GM12878 (cell line): ENCODE measurements around the gene SLC26A11. TPM values are rescaled to one million over a fixed set of nuclear protein-coding genes. Genes with fewer than 3 reads are reported as not detected.

ENCODE experiments used
- ATAC-seq: fragments of 200-7000 bp; cut with Tn5 transposase; 3 replicates; pipeline ENCODE4 v1.9.1; 2020; ENCODE audit warnings: mild to moderate bottlenecking, moderate library complexity
- BruUV-seq: library from RNA; stranded (reverse); fragments of 400-500 nt; replicated peaks from 2 replicates; lab custom pipeline; 2021; lab: Mats Ljungman, UMichigan
- CTCF ChIA-PET: fragments of 300-600 bp; sonication (Branson Sonifier 250); formaldehyde crosslinking; extraction: SDS; loops from one replicate; lab custom pipeline; 2021; ENCODE audit warnings: inconsistent platforms; lab: Yijun Ruan, JAX
- POLR2A ChIA-PET: fragments of 350-600 bp; formaldehyde crosslinking; extraction: SDS; loops from one replicate; lab custom pipeline; 2021; ENCODE audit warnings: inconsistent platforms; lab: Charles Lee
- RAD21 ChIA-PET: fragments of 300-600 bp; sonication (Branson Sonifier 250); formaldehyde crosslinking; loops from one replicate; lab custom pipeline; 2023; ENCODE audit warnings: antibody characterized with exemption; ENCODE audit not compliant: unreplicated experiment; lab: Charles Lee
- SMC1A ChIA-PET: fragments of 300-600 bp; sonication (Branson Sonifier 250); formaldehyde crosslinking; loops from one replicate; lab custom pipeline; 2023; ENCODE audit not compliant: unreplicated experiment, uncharacterized antibody; lab: Charles Lee
- DNase-seq: peaks from one replicate; pipeline ENCODE4 v3.0.0-alpha.2; 2011; ENCODE audit warnings: low read depth, low spot score
- FAIRE-seq: peaks from 3 replicates; lab custom pipeline; 2011; peaks lifted over from hg19 to GRCh38; lab: Jason Lieb, UNC
- H2AFZ ChIP-seq: 2 replicates; pipeline ENCODE4 v1.6.0; 2011; ENCODE audit warnings: low read depth, low read length, control low read depth; ENCODE audit not compliant: control insufficient read depth
- H3K27ac ChIP-seq: 2 replicates; pipeline ENCODE4 v1.5.1; 2011; ENCODE audit warnings: control low read depth; ENCODE audit not compliant: control insufficient read depth, insufficient read depth
- H3K27me3 ChIP-seq, 2 experiments: replicated peaks in 1 of 2; 2 replicates each; pipeline versions ENCODE4 v1.6.0 to v1.6.1; 2011; ENCODE audit warnings: low read length in 1 of 2; ENCODE audit not compliant: control insufficient read depth in 2 of 2, insufficient read depth in 2 of 2
- H3K36me3 ChIP-seq, 2 experiments: 2 replicates each; pipeline ENCODE4 v1.5.1; 2011; ENCODE audit warnings: low read length in 1 of 2; ENCODE audit not compliant: control insufficient read depth in 2 of 2, insufficient read depth in 2 of 2
- H3K4me1 ChIP-seq: 2 replicates; pipeline ENCODE4 v1.6.1; 2011; ENCODE audit warnings: mild to moderate bottlenecking, low read length, moderate library complexity, mixed read lengths; ENCODE audit not compliant: control insufficient read depth, insufficient read depth
- H3K4me2 ChIP-seq: 2 replicates; pipeline ENCODE4 v1.6.0; 2011; ENCODE audit warnings: control low read depth; ENCODE audit not compliant: control insufficient read depth, insufficient read depth
- H3K4me3 ChIP-seq: fragments of 200-600 bp; sonication (generic); 2 replicates; pipeline ENCODE4 v1.5.1; 2016
- H3K79me2 ChIP-seq: 2 replicates; pipeline ENCODE4 v1.6.0; 2011; ENCODE audit warnings: low read length; ENCODE audit not compliant: control insufficient read depth, insufficient read depth
- H3K9ac ChIP-seq: 2 replicates; pipeline ENCODE4 v1.8.0; 2011; ENCODE audit warnings: low read length, control low read depth, mixed read lengths; ENCODE audit not compliant: control insufficient read depth, insufficient read depth
- H3K9me3 ChIP-seq: replicated peaks from 3 replicates; pipeline ENCODE4 v1.5.1; 2011; ENCODE audit warnings: mild to moderate bottlenecking, low read length; ENCODE audit not compliant: control insufficient read depth, insufficient read depth
- H4K20me1 ChIP-seq: 2 replicates; pipeline ENCODE4 v1.6.0; 2011; ENCODE audit not compliant: control insufficient read depth, insufficient read depth
- CBX5 ChIP-seq: sonication (generic); IDR thresholded peaks from 2 replicates; pipeline ENCODE4 v1.6.1; 2016; ENCODE audit warnings: low read depth, moderate library complexity, mild to moderate bottlenecking, inconsistent platforms
- DPF2 ChIP-seq: fragments of 450-650 bp; IDR thresholded peaks from 2 replicates; pipeline ENCODE4 v1.6.1; 2017; ENCODE audit warnings: mild to moderate bottlenecking
- KLF5 ChIP-seq: fragments of 450-650 bp; IDR thresholded peaks from 2 replicates; pipeline ENCODE4 v1.6.1; 2014; ENCODE audit warnings: mild to moderate bottlenecking; ENCODE audit not compliant: partially characterized antibody
- NR2F1 ChIP-seq: fragments of 450-650 bp; conservative IDR thresholded peaks from 2 replicates; pipeline ENCODE4 v1.6.1; 2017; ENCODE audit warnings: mild to moderate bottlenecking
- PAX8 ChIP-seq: fragments of 450-650 bp; IDR thresholded peaks from 2 replicates; pipeline ENCODE4 v1.6.1; 2017; ENCODE audit warnings: mild to moderate bottlenecking, moderate library complexity
- TAF1 ChIP-seq: IDR thresholded peaks from 2 replicates; pipeline ENCODE4 v1.6.1; 2011; ENCODE audit warnings: mild to moderate bottlenecking, low read depth, low read length, borderline replicate concordance
- WRNIP1 ChIP-seq: IDR thresholded peaks from 2 replicates; pipeline ENCODE4 v1.6.1; 2011; ENCODE audit warnings: low read depth, low read length, improper control_type of control experiment, borderline replicate concordance
- ZZZ3 ChIP-seq: IDR thresholded peaks from 2 replicates; pipeline ENCODE4 v1.6.1; 2011; ENCODE audit warnings: low read depth; ENCODE audit not compliant: control insufficient read depth, insufficient read length
- WGBS: methylation state at CpG from one replicate; pipeline ENCODE4 v1.1.6; 2016; ENCODE audit warnings: low lambda C conversion rate; ENCODE audit not compliant: insufficient replicate concordance, insufficient coverage; ENCODE audit errors: missing lambda C conversion rate; 5-methylcytosine and 5-hydroxymethylcytosine counted together
- in situ Hi-C: fragments of 300-500 bp; cut with MboI; formaldehyde crosslinking; loops from 9 replicates; pipeline ENCODE4 v1.14.3; 2018; ENCODE audit warnings: mixed read lengths
- intact Hi-C: fragments of 100-400 bp; cut with micrococcal nuclease; formaldehyde crosslinking; loops from one replicate; pipeline ENCODE4 v1.14.2; 2022; ENCODE audit not compliant: unreplicated experiment
- polyA plus RNA-seq, 11 experiments: library from polyadenylated mRNA; depleted of rRNA in 4 of 11; unstranded in 6 of 11; stranded (reverse) in 5 of 11; fragments of >200 nt; fragmentation: Nextera tagmentation in 4 of 11; fragmentation: Illumina TruSeq in 1 of 11; extraction: Ambion mirVana in 4 of 11; extraction: Trizol in 1 of 11; gene quantifications; 1 replicate in 1 of 11; 2 replicates in 10 of 11; pipeline versions ENCODE4 v1.2.1 to v1.2.3, GENCODE V29; 2011 to 2016; ENCODE audit warnings: inconsistent platforms in 2 of 11, missing spikeins in 2 of 11, low read depth in 1 of 11
- total RNA-seq, 4 experiments: library from RNA; depleted of rRNA in 3 of 4; stranded (reverse); fragments of >200 nt in 3 of 4; fragmentation: Illumina TruSeq in 1 of 4; extraction: Trizol in 1 of 4; gene quantifications; 2 replicates each; pipeline versions ENCODE4 v1.2.1 to v1.2.3, GENCODE V29; 2013 to 2021
- TF ChIP-seq, protein P1 (sequence below): fragments of 450-650 bp; IDR thresholded peaks from 2 replicates; pipeline ENCODE4 v1.6.1; 2016; ENCODE audit warnings: mild to moderate bottlenecking
- TF ChIP-seq, protein P2 (sequence below): IDR thresholded peaks from 2 replicates; pipeline ENCODE4 v1.6.1; 2012; ENCODE audit warnings: mild to moderate bottlenecking, low read depth, low read length
- TF ChIP-seq, protein P3 (sequence below): fragments of 150-350 bp; IDR thresholded peaks from 2 replicates; pipeline ENCODE4 v1.6.1; 2016; ENCODE audit warnings: low read depth, low read length

SLC26A11 gene
- total and polyA plus RNA-seq, 10 of the 15 experiments (the other 5 are each of a cell fraction or from before 2014, with no cell fraction given): 0.05 to 4.1 (median 1.2) TPM; not detected in 1

DNA sequence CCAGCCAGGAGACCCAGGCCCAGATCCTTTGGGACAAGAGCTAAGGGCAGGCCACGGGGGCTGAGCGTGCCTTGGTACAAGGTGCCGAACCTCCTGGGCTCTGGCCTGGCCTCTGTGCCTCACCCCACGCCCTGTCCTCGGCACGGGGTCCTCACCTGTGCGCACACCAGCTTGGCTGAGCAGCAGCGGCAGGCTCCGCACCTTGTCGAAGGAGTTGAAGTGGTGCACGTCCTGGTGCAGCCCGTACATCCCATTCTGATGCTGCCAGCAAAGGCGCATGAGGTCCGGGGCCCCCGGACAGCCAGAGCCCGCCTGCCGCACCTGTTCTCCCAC is 5.4 kb upstream of the SLC26A11 start:
- in situ Hi-C loops (no loop called here), intact Hi-C loops (loop anchor here (5.0 kb wide), 1 partner anchor 37 kb away; no protein-coding TSS in a partner anchor)
- Histone ChIP-seq H3K36me3 (peaks cover 0 to 5% of the 10 kb centered on the region in 2 experiments), H4K20me1 (no peaks in the 10 kb centered on the region; the same call in 1 of the 2 replicates), H3K9me3 (no peaks in the 10 kb centered on the region), H3K4me1 (peaks cover 4% of the 10 kb centered on the region), H3K79me2 (peaks cover 4% of the 10 kb centered on the region), H3K4me2 (no peak overlapping the region), H3K27ac (no peak overlapping the region), H2AFZ (no peak overlapping the region), H3K4me3 (no peak overlapping the region), H3K27me3 (no peaks in the 10 kb centered on the region), H3K9ac (no peak overlapping the region)
- TF ChIP-seq WRNIP1: no peak
- TF ChIP-seq, protein P1, sequence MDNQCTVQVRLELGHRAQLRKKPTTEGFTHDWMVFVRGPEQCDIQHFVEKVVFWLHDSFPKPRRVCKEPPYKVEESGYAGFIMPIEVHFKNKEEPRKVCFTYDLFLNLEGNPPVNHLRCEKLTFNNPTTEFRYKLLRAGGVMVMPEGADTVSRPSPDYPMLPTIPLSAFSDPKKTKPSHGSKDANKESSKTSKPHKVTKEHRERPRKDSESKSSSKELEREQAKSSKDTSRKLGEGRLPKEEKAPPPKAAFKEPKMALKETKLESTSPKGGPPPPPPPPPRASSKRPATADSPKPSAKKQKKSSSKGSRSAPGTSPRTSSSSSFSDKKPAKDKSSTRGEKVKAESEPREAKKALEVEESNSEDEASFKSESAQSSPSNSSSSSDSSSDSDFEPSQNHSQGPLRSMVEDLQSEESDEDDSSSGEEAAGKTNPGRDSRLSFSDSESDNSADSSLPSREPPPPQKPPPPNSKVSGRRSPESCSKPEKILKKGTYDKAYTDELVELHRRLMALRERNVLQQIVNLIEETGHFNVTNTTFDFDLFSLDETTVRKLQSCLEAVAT: no peak
- no peak for TF ChIP-seq KLF5
- TF ChIP-seq NR2F1: no peak
- TF ChIP-seq PAX8: no peak
- TF ChIP-seq TAF1: no peak
- TF ChIP-seq CBX5: no peak
- TF ChIP-seq DPF2: no peak
- TF ChIP-seq, protein P2, sequence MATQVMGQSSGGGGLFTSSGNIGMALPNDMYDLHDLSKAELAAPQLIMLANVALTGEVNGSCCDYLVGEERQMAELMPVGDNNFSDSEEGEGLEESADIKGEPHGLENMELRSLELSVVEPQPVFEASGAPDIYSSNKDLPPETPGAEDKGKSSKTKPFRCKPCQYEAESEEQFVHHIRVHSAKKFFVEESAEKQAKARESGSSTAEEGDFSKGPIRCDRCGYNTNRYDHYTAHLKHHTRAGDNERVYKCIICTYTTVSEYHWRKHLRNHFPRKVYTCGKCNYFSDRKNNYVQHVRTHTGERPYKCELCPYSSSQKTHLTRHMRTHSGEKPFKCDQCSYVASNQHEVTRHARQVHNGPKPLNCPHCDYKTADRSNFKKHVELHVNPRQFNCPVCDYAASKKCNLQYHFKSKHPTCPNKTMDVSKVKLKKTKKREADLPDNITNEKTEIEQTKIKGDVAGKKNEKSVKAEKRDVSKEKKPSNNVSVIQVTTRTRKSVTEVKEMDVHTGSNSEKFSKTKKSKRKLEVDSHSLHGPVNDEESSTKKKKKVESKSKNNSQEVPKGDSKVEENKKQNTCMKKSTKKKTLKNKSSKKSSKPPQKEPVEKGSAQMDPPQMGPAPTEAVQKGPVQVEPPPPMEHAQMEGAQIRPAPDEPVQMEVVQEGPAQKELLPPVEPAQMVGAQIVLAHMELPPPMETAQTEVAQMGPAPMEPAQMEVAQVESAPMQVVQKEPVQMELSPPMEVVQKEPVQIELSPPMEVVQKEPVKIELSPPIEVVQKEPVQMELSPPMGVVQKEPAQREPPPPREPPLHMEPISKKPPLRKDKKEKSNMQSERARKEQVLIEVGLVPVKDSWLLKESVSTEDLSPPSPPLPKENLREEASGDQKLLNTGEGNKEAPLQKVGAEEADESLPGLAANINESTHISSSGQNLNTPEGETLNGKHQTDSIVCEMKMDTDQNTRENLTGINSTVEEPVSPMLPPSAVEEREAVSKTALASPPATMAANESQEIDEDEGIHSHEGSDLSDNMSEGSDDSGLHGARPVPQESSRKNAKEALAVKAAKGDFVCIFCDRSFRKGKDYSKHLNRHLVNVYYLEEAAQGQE: no peak
- TF ChIP-seq, protein P3, sequence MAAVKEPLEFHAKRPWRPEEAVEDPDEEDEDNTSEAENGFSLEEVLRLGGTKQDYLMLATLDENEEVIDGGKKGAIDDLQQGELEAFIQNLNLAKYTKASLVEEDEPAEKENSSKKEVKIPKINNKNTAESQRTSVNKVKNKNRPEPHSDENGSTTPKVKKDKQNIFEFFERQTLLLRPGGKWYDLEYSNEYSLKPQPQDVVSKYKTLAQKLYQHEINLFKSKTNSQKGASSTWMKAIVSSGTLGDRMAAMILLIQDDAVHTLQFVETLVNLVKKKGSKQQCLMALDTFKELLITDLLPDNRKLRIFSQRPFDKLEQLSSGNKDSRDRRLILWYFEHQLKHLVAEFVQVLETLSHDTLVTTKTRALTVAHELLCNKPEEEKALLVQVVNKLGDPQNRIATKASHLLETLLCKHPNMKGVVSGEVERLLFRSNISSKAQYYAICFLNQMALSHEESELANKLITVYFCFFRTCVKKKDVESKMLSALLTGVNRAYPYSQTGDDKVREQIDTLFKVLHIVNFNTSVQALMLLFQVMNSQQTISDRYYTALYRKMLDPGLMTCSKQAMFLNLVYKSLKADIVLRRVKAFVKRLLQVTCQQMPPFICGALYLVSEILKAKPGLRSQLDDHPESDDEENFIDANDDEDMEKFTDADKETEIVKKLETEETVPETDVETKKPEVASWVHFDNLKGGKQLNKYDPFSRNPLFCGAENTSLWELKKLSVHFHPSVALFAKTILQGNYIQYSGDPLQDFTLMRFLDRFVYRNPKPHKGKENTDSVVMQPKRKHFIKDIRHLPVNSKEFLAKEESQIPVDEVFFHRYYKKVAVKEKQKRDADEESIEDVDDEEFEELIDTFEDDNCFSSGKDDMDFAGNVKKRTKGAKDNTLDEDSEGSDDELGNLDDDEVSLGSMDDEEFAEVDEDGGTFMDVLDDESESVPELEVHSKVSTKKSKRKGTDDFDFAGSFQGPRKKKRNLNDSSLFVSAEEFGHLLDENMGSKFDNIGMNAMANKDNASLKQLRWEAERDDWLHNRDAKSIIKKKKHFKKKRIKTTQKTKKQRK: no peak
- TF ChIP-seq ZZZ3: no peak
- DNase-seq (no peak), FAIRE-seq (no peak), ATAC-seq (no peak)
- BruUV-seq: no TSS peak
- RAD21 ChIA-PET: no interaction called here
- WGBS: 78% methylated on average over 17 of the region's 17 CpGs
- SMC1A ChIA-PET: no interaction called here
- POLR2A ChIA-PET: no interaction called here
- CTCF ChIA-PET: no interaction called here
